GM23248 (cell line): ENCODE measurements around the gene NR3C1.

ENCODE experiments used
- EZH2 ChIP-seq: fragments of 200-600 bp; sonication (generic); IDR thresholded peaks from 2 replicates; pipeline ENCODE4 v1.6.1; 2018; ENCODE audit warnings: antibody characterized with exemption, mild to moderate bottlenecking; ENCODE audit not compliant: insufficient read depth, poor library complexity, severe bottlenecking
- EZH2phosphoT487 ChIP-seq: fragments of 200-600 bp; sonication (generic); IDR thresholded peaks from 2 replicates; pipeline ENCODE4 v1.6.1; 2018; ENCODE audit warnings: antibody characterized with exemption, moderate library complexity, mild to moderate bottlenecking, low read depth; ENCODE audit not compliant: insufficient read depth

GRCh38 chr5:143311955-143312354 is 91.5 kb downstream of the NR3C1 start:
- TF ChIP-seq EZH2 (no peak), EZH2phosphoT487 (no peak)
